Adrenal gland (tissue), 12 donors: Measurements from ENCODE around the gene MMP10. TPM values are rescaled to one million over a fixed set of nuclear protein-coding genes. Genes with fewer than 3 reads are reported as not detected.
"Not testable (repeated sequence)": the region's sequence is repeated elsewhere in the genome, so short reads cannot be mapped to it uniquely, and the experiment has no call there.

Source experiments
- DNase-seq, 7 donors: peaks; one replicate each; pipeline ENCODE4 v3.0.0-alpha.2; 2019 to 2020
- H3K27ac ChIP-seq, 5 donors: fragments of 200-600 bp; sonication (generic) in 4 of 5; 1 replicate in 3 of 5; 2 replicates in 2 of 5; pipeline versions ENCODE4 v1.5.1 to v1.8.0; 2016 to 2020; ENCODE audit warnings: mild to moderate bottlenecking in 1 of 5
- H3K27me3 ChIP-seq: fragments of 200-600 bp; 2 replicates; pipeline ENCODE4 v1.8.0; 2021
- H3K36me3 ChIP-seq, 2 donors: fragments of 200-600 bp; replicated peaks in 1 of 2; 1 replicate in 1 of 2; 2 replicates in 1 of 2; pipeline versions ENCODE4 v1.5.1 to v1.8.0; 2018 to 2022
- H3K4me1 ChIP-seq, 2 donors: fragments of 200-600 bp; replicated peaks in 1 of 2; 1 replicate in 1 of 2; 2 replicates in 1 of 2; pipeline versions ENCODE4 v1.5.1 to v1.8.0; 2018 to 2021
- H3K4me3 ChIP-seq, 4 donors: fragments of 200-600 bp; sonication (generic) in 3 of 4; one replicate each; pipeline ENCODE4 v1.5.1; 2016 to 2018
- H3K9me3 ChIP-seq, 3 donors: fragments of 200-600 bp; sonication (generic) in 1 of 3; replicated peaks in 1 of 3; 1 replicate in 2 of 3; 2 replicates in 1 of 3; pipeline versions ENCODE4 v1.5.1 to v1.8.0; 2016 to 2021
- CTCF ChIP-seq, 6 experiments: fragments of 450-650 bp in 4 of 6; fragments of 200-600 bp in 2 of 6; sonication (generic) in 1 of 6; IDR thresholded peaks; 1 replicate in 5 of 6; 2 replicates in 1 of 6; pipeline versions ENCODE4 v1.5.1 to v1.8.0; 2016 to 2021; ENCODE audit warnings: antibody characterized with exemption in 6 of 6, mild to moderate bottlenecking in 2 of 6, moderate library complexity in 1 of 6
- POLR2A ChIP-seq, 2 donors: fragments of 450-650 bp; IDR thresholded peaks; one replicate each; pipeline ENCODE4 v1.6.1; 2017; ENCODE audit warnings: antibody characterized with exemption in 2 of 2, mild to moderate bottlenecking in 2 of 2, moderate library complexity in 1 of 2
- WGBS, 4 donors: extraction: QIAGEN DNeasy Blood & Tissue Kit in 2 of 4; methylation state at CpG; one replicate each; pipeline versions ENCODE4 v1.1.5 to v1.1.7; 2013 to 2017; 5-methylcytosine and 5-hydroxymethylcytosine counted together
- intact Hi-C, 2 donors: fragments of 100-400 bp; cut with DNase I; formaldehyde crosslinking; loops; one replicate each; pipeline versions ENCODE4 v1.14.1 to v1.15.0; 2022 to 2023
- polyA plus RNA-seq, 3 donors: library from polyadenylated mRNA; stranded (reverse); fragments of 200-250 nt in 2 of 3; fragments of 350-450 nt in 1 of 3; fragmentation: Illumina TruSeq in 1 of 3; extraction: RNeasy Lipid Tissue Mini Kit (QIAGEN cat#74804) in 1 of 3; gene quantifications; one replicate each; pipeline ENCODE4 v1.2.3, GENCODE V29; 2013 to 2014
- total RNA-seq, 9 donors: library from RNA; depleted of rRNA in 4 of 9; stranded (reverse); fragments of >200 nt in 4 of 9; fragments of 120-200 nt in 1 of 9; fragmentation: NEBNext Ultra II Directional in 1 of 9; extraction: Animal tissue kit (Norgen Biotek cat#: 25700) in 1 of 9; gene quantifications; one replicate each; pipeline versions ENCODE4 v1.1.0 to v1.2.4, GENCODE V29; 2013 to 2023
- donor health status: healthy with polysubstance abuse.
- donor health status: Bipolar disorder and iron deficiency.
- donor health status: DM: yes; HTN: yes; CAD: no.
- donor health status: DM: no; HTN: no; CAD: no.
- donor health status: DM: no; HTN: no; CAD: no.
- donor health status: DM: yes; HTN: yes; CAD: no.

MMP10 gene
- total and polyA plus RNA-seq, 12 donors = not detected

GRCh38 chr11:102757823-102758549 is 22.4 kb downstream of the MMP10 start:
- H3K9me3 ChIP-seq = no peaks in the 10 kb centered on the region
- H3K4me1 ChIP-seq = no peaks in the 10 kb centered on the region
- intact Hi-C loops = no loop called here
- H3K36me3 ChIP-seq = no peaks in the 10 kb centered on the region
- DNase-seq = no peak
- WGBS, 4 donors = 44 to 54% (median 47%) methylated on average over 2 of the region's 2 CpGs
- no peak overlapping the region for H3K27ac ChIP-seq
- H3K4me3 ChIP-seq = no peak overlapping the region
- H3K27me3 ChIP-seq = peaks cover 8% of the 10 kb centered on the region
- TF ChIP-seq CTCF (IDR thresholded peaks at IDR 0.05) (no peak), POLR2A (IDR thresholded peaks at IDR 0.05) (no peak)

- 96 to 100% (median 98%) methylated on average over 1 of the region's 1 CpG for WGBS, 4 donors
Measured at GRCh38 chr11:102753267-102753666, 27.2 kb downstream of the MMP10 start.

GRCh38 chr11:102751673-102752072 is 28.8 kb downstream of the MMP10 start:
- no peak overlapping the region for H3K4me3 ChIP-seq
- no peaks in the 10 kb centered on the region for H3K36me3 ChIP-seq
- H3K27ac ChIP-seq = no peak overlapping the region
- TF ChIP-seq POLR2A (IDR thresholded peaks at IDR 0.05) = no peak
- no peak for TF ChIP-seq CTCF (IDR thresholded peaks at IDR 0.05)
- H3K9me3 ChIP-seq = no peaks in the 10 kb centered on the region
- H3K4me1 ChIP-seq = no peaks in the 10 kb centered on the region
- DNase-seq = no peak
- intact Hi-C loops = no loop called here
- no peaks in the 10 kb centered on the region for H3K27me3 ChIP-seq

More at GRCh38 chr11:102753267-102753666, 27.2 kb downstream of the MMP10 start:
- TF ChIP-seq POLR2A (IDR thresholded peaks at IDR 0.05) (no peak), CTCF (IDR thresholded peaks at IDR 0.05) (no peak)
- no peaks in the 10 kb centered on the region for H3K9me3 ChIP-seq
- H3K4me1 ChIP-seq = no peaks in the 10 kb centered on the region
- H3K4me3 ChIP-seq = no peak overlapping the region
- H3K27me3 ChIP-seq = peaks cover 3% of the 10 kb centered on the region
- H3K36me3 ChIP-seq = no peaks in the 10 kb centered on the region
- DNase-seq = no peak
- H3K27ac ChIP-seq = no peak overlapping the region
- intact Hi-C loops = no loop called here

GRCh38 chr11:102749101-102749722 is 31.2 kb downstream of the MMP10 start:
- Histone ChIP-seq H3K4me3 (no peak overlapping the region), H3K27me3 (no peaks in the 10 kb centered on the region), H3K9me3 (no peaks in the 10 kb centered on the region), H3K27ac (no peak overlapping the region), H3K36me3 (no peaks in the 10 kb centered on the region), H3K4me1 (no peaks in the 10 kb centered on the region)
- DNase-seq = no peak
- TF ChIP-seq CTCF (IDR thresholded peaks at IDR 0.05) (no peak), POLR2A (IDR thresholded peaks at IDR 0.05) (no peak)
- intact Hi-C loops = no loop called here

- H3K27ac ChIP-seq, H3K27me3 ChIP-seq, H3K4me1 ChIP-seq, H3K9me3 ChIP-seq, H3K4me3 ChIP-seq, H3K36me3 ChIP-seq, intact Hi-C loops, DNase-seq: not testable (repeated sequence)
- WGBS, 4 donors = 77 to 86% (median 81%) methylated on average over 24 to 32 of the region's 32 CpGs
Measured at GRCh38 chr11:102746746-102747578, 33.5 kb downstream of the MMP10 start.
